DND-41 (cell line): ENCODE data around the gene TFDP2.

ENCODE experiments used
- EZH2 ChIP-seq: IDR thresholded peaks from 3 replicates; pipeline ENCODE4 v1.6.1; 2012; ENCODE audit warnings: borderline replicate concordance, low read depth, mild to moderate bottlenecking, moderate library complexity, low read length, inconsistent platforms; ENCODE audit not compliant: severe bottlenecking
- TF ChIP-seq, protein P1 (sequence below): IDR thresholded peaks from 2 replicates; pipeline ENCODE4 v1.5.1; 2012; ENCODE audit warnings: borderline replicate concordance, low read length, moderate library complexity, mild to moderate bottlenecking; ENCODE audit not compliant: poor library complexity, severe bottlenecking; ENCODE audit errors: extremely low read depth

DNA sequence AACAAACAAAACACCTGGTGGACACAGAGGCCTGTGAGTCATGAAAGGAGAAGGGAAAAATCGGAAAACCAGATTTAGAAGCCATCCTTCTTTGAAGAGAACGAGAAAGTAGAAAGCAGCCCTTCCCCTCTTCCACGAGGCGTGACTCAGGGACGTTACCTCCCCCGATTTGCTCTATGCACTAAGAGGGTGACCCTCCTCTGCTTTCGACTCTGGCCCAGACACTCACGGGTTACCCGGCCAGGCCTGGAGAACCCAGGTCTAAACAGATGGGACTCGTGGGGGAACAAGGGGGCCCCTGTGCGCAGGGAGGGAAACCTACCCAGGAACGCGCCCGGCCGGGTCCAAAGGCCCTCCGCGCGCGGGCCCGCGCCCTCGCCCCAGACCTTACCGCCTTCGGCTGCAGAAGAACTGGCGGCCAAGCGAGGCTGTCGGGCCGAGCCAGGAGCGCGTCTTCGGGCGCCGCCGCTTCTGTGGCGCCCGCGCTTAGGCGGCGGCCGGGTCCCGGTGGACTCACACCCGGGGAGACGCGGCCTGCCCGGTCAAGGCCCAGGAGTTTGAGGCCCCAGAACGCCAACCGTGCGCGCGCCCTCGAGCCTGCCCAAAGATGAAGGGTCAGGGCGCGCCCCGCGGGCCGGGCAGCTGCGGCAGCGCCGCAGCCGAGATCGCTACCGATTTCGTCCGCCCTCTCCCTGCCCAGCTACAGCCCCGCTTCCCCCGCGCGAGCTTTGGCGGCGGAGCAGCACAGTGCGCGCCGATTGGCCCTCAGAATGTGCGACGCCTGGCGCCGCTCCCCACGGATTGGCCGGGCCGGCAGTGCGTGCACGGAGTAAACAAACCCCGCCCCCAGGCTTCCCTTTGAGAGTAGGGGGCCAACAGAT, at the start of gene TFDP2:
- TF ChIP-seq EZH2, result no peak
- TF ChIP-seq, protein P1, sequence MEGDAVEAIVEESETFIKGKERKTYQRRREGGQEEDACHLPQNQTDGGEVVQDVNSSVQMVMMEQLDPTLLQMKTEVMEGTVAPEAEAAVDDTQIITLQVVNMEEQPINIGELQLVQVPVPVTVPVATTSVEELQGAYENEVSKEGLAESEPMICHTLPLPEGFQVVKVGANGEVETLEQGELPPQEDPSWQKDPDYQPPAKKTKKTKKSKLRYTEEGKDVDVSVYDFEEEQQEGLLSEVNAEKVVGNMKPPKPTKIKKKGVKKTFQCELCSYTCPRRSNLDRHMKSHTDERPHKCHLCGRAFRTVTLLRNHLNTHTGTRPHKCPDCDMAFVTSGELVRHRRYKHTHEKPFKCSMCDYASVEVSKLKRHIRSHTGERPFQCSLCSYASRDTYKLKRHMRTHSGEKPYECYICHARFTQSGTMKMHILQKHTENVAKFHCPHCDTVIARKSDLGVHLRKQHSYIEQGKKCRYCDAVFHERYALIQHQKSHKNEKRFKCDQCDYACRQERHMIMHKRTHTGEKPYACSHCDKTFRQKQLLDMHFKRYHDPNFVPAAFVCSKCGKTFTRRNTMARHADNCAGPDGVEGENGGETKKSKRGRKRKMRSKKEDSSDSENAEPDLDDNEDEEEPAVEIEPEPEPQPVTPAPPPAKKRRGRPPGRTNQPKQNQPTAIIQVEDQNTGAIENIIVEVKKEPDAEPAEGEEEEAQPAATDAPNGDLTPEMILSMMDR, result no peak
